HG03354 (cell line): Measurements from ENCODE around the gene TRIM50.
"Not testable (repeated sequence)": the region's sequence is repeated elsewhere in the genome, so short reads cannot be mapped to it uniquely, and the experiment has no call there.

ENCODE experiments used
- ATAC-seq: cut with Tn5 transposase; IDR thresholded peaks from one replicate; pipeline ENCODE4 v1.9.1; 2021; ENCODE audit warnings: mild to moderate bottlenecking; ENCODE audit not compliant: unreplicated experiment, poor library complexity, severe bottlenecking

Gene TRIM50

DNA sequence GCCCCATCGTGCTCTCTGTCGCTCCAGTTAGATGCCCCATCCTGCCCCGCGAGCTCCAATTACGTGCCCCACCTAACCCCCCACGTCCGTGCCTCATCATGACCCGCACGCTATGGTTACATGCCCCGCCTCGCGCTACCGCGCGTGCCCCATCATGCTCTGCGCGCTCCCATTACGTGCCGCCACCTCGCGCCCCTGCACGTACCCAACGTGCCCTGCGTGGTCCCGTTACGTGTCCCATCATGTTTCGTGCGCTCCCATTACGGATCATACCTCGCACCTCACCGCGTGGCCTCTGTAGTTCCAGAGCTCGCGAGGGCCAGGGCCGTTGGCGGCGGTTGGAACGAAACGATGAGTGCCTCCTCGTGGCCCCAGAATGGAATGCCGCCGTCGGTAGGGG, at the start of gene TRIM50, which contains the start of gene FKBP6:
Gene TRIM50, minus strand, starts transcription at position 161 of the 400 bp plus-strand sequence. CDS start 3,295 bp downstream, outside the sequence.
Gene FKBP6, plus strand, starts transcription at position 240 of the 400 bp plus-strand sequence. CDS start 268 bp downstream, outside the sequence.
- not testable (repeated sequence) for ATAC-seq

GRCh38 chr7:73376671-73377412, 49.0 kb upstream of the TRIM50 start:
- ATAC-seq = no peak

DNA sequence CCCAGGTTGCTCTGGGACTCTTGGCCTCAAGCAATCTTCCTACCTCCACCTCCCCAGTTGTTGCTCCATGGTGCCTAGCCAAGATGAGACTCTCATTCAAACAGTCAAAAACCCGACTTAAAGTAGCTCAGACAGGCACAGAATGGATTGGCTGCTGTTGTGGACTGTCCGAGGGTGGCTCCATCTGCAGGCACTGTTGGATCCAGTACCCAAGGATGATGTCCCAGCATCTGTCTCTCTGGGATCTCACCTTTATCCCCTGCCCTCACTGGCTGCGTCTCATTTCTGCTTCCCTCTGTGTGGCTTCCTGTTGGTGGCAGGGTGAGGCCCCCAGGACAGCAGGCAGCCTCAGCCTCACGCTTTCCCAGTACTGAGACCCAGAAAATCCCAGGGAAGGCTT, 48.4 kb upstream of the TRIM50 start:
- not testable (repeated sequence) for ATAC-seq

DNA sequence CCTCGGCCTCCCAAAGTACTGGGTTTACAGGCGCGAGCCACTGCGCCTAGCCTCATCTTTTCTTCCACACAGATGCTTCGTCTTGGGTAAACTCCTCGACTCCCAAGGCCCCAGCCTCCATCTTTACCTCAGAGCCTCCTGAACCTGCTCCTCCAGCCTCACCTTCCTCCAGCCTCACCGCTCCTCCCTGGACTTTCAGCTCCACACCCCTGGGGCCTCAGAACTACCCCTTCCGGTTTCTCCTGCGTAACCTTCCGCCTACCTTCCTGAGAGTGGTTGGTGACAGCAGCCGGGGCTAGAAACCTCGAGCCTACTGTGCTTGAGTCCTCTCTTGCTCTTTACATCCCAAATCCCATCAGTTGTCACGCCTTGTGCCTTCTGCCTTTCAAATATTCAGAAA, 45.9 kb upstream of the TRIM50 start:
- no peak for ATAC-seq

- ATAC-seq = no peak
Observed at GRCh38 chr7:73369622-73370021, 41.7 kb upstream of the TRIM50 start.

DNA sequence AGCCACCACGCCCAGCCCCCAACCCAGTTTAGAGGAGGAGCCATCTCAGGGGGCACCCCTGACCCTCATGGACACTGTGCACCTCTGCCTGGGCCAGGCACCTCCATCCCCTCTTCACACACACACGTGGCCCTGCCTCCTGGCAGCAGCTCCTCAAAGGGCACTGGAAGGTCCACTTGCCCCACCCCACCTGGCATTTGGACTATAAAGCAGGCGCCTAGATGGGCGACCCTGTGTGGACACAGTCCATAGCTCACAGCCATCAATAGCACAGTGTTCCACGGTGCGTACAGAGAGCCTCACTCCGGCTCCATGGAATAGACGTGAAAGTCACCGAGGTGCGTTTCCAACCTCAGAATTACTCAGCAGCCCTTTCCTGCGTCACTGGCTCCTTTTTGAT, 41.1 kb upstream of the TRIM50 start:
- ATAC-seq = no peak

DNA sequence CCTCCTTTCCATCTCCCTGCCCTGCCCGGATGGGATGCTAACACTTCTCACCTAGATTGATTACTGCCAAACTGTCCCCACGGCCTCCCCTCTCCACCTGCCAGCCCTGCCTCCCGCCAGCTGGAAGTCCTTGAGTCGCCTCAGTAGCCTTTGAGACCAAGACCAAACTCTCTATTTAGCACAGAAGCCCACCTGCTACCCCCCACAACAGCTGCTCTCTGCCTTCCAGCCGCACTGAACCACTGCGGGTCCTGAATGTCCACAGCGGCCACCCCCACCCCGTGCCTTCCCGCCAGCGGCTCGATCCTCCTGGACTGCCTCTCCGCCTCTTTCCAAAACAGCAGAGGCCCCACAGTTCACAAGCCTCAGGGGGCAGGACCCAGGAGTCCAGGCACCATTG, 39.1 kb upstream of the TRIM50 start:
- ATAC-seq = no peak

GRCh38 chr7:73366127-73366526, 38.2 kb upstream of the TRIM50 start:
- no peak for ATAC-seq

- ATAC-seq = no peak
Observed at GRCh38 chr7:73364006-73364728, 36.3 kb upstream of the TRIM50 start.

GRCh38 chr7:73363225-73364005, 35.5 kb upstream of the TRIM50 start:
- ATAC-seq = no peak

GRCh38 chr7:73360590-73360989, 32.7 kb upstream of the TRIM50 start:
- ATAC-seq = not testable (repeated sequence)

DNA sequence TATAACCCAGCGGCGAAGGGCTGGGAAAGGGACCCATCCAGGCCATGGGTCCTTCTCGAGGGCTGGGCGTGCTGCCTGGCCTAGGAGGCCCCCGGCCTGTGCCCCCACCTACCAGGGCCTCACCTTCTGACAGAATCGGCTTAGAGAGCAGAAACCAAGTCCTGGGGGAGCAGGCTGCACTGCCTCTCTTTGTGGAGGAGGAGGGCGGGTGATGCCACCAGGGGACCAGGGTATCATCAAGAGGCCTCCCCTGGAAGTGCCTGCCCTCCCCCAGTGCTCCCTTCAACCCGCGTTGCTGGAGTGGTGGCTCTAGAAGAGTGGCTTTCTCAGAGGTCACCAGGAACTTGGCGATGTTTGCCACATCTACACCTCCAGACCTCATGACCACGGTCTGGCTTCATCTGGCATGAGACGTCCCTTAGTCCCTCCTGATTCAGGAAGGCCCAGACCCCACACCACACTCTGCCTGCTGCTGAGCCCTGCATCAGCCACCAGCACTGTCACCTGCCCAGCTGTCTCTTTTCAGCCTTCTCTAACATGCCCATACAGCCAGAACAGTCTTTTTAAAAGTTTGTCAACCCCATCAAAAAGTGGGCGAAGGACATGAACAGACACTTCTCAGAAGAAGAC, 32.0 kb upstream of the TRIM50 start:
- no peak for ATAC-seq

GRCh38 chr7:73359306-73359705, 31.4 kb upstream of the TRIM50 start:
- no peak for ATAC-seq

DNA sequence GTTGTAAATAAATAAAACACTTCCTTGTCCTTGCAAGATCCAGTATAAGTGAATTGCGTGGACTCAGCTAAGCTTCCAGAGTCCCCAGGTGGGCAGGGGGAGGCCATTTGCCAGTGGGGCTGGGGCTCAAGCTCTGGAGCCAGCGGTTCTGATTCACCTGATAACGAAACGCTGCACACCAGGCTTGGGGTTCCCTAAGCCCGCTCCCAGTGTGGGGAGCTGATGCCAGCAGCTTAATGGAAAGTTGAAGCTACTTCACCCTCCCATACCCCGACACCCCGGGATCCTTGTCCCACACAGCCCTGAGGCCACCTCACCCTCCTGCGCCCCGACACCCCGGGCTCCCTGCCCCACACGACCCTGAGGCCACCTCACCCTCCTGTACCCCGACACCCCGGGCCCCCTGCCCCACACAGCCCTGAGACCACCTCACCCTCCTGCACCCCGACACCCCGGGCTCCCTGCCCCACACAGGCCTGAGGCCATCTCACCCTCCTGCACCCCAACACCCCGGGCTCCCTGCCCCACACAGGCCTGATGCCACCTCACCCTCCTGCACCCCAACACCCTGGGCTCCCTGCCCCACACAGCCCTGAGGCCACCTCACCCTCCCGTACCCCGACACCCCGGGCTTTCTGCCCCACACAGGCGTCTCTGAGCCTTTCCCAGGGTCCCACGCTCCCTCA, 30.9 kb upstream of the TRIM50 start:
- no peak for ATAC-seq

GRCh38 chr7:73356159-73356558, 28.3 kb upstream of the TRIM50 start:
- no peak for ATAC-seq

GRCh38 chr7:73354821-73355220, 26.9 kb upstream of the TRIM50 start:
- no peak for ATAC-seq

- ATAC-seq = no peak
Observed at GRCh38 chr7:73354196-73354595, 26.3 kb upstream of the TRIM50 start.

- no peak for ATAC-seq
Observed at GRCh38 chr7:73353243-73353642, 25.4 kb upstream of the TRIM50 start.

GRCh38 chr7:73352784-73353183, 24.9 kb upstream of the TRIM50 start:
- no peak for ATAC-seq
